ENCODE measurements around the gene BICRAL.
"Not testable (repeated sequence)": the region's sequence is repeated elsewhere in the genome, so short reads cannot be mapped to it uniquely, and the experiment has no call there.

Gene BICRAL

DNA sequence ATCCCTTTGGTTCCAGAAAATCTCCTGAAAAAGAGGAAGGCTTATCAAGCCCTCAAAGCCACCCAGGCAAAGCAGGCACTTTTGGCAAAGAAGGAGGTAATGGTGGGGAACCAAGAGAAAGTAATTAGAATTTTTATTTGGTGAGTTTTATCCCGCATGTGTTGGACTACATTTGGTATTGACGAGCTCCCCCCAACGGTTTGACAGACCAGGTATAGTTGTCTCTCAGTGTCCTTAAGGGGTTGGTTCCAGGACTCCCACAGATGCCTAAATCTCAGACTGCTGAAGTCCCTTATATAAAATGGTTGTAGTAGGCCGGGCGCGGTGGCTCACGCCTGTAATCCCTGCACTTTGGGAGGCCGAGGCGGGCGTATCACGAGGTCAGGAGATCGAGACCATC, 99.0 kb downstream of the BICRAL start:
- peak overlapping the region; percentile 98 for H3K4me3 ChIP-seq (ENCODE audit: low read length)
- not testable (repeated sequence) for DNase-seq (ENCODE audit: low read depth, low spot score)

DNA sequence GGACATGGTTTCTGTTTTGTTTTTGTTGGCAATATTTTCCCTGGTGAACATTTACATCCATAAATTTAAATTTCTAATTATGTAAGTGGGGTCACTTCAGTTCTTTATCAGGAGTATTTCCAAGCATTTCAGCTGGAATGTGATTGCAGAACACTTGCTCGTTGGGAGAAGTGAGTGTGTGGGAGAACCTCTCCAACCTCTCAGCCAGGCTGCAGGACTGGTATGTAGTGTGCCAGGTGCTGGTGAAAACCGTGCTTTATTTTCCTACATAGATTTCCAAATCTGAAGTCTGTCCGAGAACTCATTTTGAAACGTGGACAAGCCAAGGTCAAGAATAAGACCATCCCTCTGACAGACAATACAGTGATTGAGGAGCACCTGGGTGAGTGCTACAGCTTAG, 103.8 kb downstream of the BICRAL start:
- H3K4me3 ChIP-seq (ENCODE audit: low read length), result no peak overlapping the region

DNA sequence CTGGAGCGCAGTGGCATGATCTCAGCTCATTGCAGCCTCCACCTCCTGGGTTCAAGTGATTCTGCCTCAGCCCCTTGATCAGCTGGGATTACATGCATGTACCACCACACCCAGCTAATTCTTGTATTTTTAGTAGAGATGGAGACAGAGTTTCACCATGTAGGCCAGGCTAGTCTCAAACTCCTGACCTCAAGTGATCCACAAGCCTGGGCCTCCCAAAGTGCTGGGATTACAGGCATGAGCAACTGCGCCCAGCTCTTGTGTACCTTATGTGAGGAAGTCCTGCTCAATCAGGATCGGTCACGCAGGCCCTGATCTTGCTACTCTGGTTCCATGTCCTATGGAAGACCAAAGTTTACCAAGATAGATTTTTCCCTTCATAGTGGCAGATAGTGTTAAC, 106.3 kb downstream of the BICRAL start:
- DNase-seq (ENCODE audit: low read depth, low spot score); H3K4me3 ChIP-seq (ENCODE audit: low read length): not testable (repeated sequence)

More for the DNA sequence above, 103.8 kb downstream of the BICRAL start:
- DNase-seq (ENCODE audit: low read depth, low spot score), result no peak

DNA sequence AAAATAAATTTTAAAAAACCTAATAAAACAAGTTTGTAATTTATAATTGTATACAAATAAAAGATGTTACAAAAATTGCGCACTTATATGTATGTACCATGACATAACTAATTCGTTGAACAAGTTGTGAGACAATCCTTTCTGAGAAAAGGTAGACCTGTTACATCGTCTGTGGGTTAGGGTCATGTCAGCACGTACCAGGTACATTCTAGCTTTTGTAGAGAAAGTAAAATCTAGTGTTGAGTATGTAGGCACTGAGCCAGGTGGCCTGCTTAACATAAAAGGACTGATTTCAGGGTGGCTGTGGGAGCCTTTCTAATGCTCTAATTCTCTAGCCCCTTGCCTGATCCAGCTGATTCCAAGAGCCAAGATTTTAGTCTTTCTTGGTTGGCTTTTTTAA, 108.0 kb downstream of the BICRAL start:
- peak overlapping the region; percentile 89 for H3K4me3 ChIP-seq (ENCODE audit: low read length)
- peak; percentile 26 for DNase-seq (ENCODE audit: low read depth, low spot score)

DNA sequence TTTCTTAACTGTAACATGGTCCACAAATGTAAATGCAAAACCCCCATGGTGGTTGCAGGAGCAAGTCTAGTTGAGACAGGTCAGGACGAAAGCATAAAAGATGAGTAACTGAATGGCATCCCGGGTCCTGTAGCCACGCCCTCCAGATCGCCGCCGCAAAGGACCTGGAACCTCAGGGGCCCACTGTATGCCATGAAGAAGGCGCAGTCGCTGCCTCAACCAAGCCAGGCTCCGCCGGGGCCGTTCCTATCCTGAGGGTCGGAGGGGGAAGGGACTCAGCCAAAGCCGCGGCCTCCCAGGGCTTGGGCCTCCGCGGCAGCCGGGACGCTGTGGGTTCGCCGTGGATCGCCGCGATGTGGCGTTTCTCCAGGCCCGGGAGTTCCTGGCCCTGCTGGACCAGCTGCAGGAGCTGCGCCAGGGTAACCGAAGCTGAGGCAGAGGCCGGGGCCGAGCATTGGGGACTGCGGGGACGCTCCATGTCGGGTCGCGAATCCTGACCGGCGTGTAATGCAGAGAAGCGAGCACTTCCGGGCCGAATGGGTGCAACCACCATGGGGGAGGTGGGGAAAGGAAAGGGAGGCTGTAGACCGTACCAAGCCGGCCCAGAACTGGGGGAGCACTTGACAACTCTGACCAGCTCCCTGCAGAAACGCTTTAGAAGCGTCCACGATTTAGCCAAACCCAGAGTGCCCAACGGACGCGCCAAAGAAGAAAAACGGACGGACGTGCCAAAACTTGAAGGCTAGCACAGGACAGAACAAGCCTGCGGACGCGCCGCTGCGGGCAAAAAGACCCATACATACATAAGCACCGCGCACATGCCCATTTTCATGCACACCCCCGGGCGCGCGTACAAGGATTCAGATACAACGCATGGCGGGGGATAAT, 108.7 kb downstream of the BICRAL start:
- H3K4me3 ChIP-seq (ENCODE audit: low read length), result peak overlapping the region; percentile 89
- peak; percentile 87 for DNase-seq (ENCODE audit: low read depth, low spot score)

DNA sequence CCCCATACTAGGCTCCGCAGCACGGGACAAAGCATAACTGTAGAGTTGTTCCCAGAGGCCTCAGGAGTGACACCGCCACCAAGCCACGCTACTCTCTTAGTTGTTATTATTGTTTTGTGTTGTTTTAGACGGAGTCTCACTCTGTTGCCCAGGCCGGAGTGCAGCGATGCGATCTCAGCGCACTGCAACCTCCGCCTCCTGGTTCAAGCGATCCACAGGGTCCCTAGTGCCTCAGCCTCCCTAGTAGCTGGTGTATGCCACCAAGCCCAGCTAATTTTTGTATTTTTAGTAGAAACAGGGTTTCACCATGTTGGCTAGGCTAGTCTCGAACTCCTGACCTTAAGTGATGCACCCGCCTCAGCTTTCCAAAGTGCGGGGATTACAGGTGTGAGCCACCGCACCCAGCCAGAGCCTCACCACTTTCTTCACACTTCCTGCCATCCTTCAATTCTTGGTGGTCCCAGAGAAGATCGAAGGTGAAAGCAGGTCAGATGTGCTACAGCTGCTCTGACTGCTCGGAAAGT, 109.4 kb downstream of the BICRAL start:
- DNase-seq (ENCODE audit: low read depth, low spot score), result no peak
- H3K4me3 ChIP-seq (ENCODE audit: low read length), result peak overlapping the region; percentile 89

DNA sequence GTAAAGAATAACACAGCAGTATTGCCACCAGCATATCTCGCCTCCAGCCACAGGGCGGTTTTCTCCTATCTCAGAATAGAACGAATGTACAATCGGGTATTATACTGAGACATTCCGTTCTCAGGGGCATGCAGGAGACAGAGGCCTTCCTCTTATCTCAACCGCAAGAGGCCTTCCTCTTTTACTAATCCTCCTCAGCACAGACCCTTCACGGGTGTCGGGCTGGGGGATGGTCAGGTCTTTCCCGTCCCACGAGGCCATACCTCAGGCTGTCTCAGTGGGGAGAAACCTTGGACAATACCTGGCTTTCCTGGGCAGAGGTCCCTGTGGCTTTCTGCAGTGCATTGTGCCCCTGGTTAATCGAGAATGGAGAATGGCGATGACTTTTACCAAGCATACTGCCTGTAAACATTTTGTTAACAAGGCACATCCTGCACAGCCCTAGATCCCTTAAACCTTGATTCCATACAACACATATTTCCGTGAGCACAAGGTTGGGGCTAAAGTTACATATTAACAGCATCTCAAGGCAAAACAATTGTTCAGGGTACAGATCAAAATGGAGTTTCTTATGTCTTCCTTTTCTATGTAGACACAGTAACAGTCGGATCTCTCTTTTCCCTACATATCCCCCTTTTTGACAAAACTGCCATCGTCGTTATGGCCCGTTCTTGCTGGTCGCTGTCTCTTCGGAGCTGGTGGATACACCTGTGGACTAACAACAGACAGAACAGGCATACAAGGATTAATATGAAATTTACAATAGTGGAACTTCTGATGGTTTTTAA, 112.4 kb downstream of the BICRAL start:
- DNase-seq (ENCODE audit: low read depth, low spot score); H3K4me3 ChIP-seq (ENCODE audit: low read length): not testable (repeated sequence)

DNA sequence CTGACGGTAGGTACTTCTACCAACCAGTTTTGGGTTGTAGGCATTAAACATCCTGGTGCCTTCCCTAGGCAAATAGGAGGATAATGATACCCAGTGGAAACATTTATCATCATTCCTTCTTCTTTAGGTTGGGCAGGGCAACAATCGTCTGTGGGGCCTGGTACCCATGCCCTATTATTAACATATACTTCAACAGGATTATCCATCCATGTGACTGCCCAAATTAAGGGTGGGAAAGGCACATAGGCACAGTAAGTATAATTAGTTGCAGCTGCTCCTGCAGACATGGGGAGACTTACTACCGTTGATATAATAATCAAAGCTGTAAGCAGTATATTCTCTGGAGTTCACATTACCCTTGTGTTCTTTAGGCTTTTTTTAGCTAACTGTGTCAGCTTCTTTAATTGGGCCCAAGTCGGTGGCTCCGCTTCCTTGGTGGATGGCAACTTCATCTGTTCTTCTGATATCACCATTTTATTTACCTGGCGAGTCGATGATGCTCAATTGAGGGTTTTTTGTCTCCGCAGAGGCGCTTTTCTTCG, 114.4 kb downstream of the BICRAL start:
- no peak overlapping the region for H3K4me3 ChIP-seq (ENCODE audit: low read length)
- DNase-seq (ENCODE audit: low read depth, low spot score), result no peak

DNA sequence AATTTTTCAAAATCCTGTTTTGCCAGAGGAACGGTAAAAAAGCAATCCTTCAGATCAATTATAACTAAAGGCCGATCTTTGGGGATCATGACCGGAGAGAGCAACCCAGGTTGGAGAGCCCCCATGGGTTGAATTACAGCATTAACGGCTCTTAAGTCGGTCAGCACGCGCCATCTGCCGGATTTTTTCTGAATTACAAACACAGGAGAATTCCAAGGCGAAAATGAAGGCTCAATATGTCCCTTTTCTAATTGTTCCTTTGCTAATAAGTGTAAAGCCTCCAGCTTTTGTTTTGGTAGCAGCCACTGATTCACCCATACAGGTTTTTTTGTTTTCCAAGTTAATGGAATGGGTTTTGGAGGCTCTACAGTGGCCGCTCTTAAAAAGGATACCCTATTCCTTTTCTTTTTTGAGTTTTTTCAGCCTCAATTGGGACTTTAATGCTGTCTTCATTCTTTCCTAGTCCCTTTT, 117.1 kb downstream of the BICRAL start:
- no peak overlapping the region for H3K4me3 ChIP-seq (ENCODE audit: low read length)
- DNase-seq (ENCODE audit: low read depth, low spot score), result peak; percentile 64

DNA sequence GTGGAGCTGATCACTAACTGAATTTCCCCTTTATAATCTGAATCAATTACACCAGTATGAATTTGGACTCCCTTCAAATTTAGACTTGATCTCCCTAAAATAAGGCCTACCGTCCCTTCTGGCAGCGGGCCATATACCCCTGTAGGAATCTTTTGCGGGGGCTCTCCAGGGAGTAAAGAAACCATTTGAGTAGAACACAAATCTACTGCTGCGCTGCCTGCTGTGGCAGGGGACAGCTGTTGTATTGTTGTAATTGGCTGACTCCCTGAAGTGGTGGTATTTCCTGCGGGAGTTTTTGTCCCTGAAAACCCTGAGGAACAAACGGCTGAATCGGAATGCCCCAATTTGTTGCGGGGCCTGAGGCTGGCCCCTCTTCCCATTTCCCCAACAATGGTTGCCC, 118.0 kb downstream of the BICRAL start:
- DNase-seq (ENCODE audit: low read depth, low spot score), result no peak
- no peak overlapping the region for H3K4me3 ChIP-seq (ENCODE audit: low read length)

DNA sequence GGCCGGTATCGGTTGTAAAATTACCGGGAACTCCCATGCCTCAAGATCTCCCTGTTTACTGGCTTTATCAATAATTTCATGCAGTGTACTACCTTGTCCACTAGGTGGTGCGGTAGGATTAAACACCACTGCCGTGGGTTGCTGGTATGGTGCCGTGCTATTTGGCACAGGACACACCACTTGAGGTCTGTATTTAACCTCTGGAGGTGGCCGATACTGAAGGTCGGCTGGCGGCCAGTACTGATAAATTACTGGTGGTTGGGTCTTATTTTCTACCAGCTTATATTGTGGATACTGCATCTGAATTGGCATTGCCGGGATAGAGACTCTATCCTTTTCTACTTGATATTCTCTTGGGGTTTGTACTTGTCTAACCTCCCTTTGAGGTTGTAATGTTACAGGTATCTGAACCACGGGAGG, 119.7 kb downstream of the BICRAL start:
- peak; percentile 77 for DNase-seq (ENCODE audit: low read depth, low spot score)
- H3K4me3 ChIP-seq (ENCODE audit: low read length), result no peak overlapping the region

DNA sequence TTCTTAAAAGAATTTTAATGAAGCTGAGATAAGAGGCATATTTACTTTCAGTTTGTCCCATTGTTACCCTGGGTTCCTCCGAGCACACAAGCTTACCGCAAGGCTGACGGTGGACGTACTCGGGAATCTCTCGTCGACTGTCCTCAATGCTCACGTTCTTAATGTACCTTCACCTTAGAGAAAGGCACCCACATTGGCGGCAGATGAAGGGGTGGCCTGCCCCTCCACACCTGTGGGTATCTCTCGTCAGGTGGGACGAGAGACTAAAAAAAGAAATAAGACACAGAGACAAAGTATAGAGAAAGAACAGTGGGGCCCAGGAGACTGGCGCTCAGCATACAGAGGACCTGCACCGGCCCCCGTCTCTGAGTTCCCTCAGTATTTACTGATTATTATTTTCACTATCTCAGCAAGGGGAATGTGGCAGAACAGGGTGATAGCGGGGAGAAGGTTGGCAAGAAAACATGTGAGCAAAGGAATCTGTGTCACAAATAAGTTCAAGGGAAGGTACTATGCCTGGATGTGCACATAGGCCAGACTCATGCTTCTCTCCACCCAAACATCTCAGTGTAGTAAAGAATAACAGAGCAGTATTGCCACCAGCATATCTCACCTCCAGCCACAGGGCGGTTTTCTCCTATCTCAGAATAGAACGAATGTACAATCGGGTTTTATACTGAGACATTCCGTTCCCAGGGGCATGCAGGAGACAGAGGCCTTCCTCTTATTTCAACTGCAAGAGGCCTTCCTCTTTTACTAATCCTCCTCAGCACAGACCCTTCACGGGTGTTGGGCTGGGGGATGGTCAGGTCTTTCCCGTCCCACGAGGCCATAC, 120.8 kb downstream of the BICRAL start:
- DNase-seq (ENCODE audit: low read depth, low spot score); H3K4me3 ChIP-seq (ENCODE audit: low read length): not testable (repeated sequence)

DNA sequence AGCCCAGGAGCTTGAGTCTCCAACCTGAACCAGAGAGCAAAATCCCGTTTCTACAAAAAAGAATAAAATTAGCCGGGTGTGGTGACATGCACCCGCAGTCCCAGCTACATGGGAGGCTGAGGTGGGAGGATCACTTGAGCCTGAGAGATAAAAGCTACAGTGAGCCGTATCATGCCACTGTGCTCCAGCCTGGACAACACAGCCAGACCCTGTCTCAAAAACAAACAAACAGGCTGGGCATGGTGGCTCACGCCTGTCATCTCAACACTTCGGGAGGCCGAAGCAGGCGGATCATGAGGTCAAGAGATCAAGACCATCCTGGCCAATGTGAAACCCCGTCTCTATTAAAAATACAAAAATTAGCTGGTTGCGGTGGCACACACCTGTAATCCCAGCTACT, 122.6 kb downstream of the BICRAL start:
- no peak for DNase-seq (ENCODE audit: low read depth, low spot score)
- H3K4me3 ChIP-seq (ENCODE audit: low read length), result no peak overlapping the region

DNA sequence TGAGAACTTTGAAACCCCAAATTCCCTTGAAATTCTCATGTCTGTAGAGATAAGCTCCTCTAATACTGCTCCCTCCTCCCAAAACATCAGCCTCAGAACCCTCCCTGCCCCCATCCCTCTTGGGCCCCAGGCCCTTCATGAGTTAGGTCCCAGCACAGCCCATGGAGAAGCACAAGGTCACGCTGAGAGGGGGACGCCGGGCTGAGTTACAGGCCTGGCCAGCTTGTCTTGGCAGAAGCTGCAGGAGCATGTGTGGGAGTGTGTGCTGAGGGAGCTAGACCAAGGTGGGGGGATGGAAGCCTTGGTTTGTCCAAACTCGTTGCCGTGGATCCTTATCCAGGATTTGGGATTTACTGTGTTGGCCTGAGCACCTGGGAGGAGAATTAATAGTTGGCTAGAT, 125.5 kb downstream of the BICRAL start:
- H3K4me3 ChIP-seq (ENCODE audit: low read length), result no peak overlapping the region
- no peak for DNase-seq (ENCODE audit: low read depth, low spot score)

DNA sequence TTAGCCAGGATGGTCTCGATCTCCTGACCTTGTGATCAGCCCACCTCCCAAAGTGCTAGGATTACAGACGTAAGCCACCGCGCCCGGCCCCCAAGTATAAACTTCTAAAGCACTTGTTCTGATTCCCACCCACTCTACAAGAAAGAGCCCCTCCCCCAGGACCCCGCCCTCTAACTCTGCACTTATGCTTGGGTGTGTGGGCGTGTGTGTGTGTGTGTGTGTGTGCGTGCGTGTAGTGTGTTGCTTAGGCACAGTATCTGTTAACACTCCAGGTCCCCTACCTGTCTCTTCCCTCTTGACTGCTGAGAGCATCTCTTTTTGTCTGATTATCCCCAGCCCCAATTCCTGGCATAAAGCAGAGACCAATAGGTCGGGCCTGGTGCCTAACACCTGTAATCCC, 128.0 kb downstream of the BICRAL start:
- no peak overlapping the region for H3K4me3 ChIP-seq (ENCODE audit: low read length)
- no peak for DNase-seq (ENCODE audit: low read depth, low spot score)

DNA sequence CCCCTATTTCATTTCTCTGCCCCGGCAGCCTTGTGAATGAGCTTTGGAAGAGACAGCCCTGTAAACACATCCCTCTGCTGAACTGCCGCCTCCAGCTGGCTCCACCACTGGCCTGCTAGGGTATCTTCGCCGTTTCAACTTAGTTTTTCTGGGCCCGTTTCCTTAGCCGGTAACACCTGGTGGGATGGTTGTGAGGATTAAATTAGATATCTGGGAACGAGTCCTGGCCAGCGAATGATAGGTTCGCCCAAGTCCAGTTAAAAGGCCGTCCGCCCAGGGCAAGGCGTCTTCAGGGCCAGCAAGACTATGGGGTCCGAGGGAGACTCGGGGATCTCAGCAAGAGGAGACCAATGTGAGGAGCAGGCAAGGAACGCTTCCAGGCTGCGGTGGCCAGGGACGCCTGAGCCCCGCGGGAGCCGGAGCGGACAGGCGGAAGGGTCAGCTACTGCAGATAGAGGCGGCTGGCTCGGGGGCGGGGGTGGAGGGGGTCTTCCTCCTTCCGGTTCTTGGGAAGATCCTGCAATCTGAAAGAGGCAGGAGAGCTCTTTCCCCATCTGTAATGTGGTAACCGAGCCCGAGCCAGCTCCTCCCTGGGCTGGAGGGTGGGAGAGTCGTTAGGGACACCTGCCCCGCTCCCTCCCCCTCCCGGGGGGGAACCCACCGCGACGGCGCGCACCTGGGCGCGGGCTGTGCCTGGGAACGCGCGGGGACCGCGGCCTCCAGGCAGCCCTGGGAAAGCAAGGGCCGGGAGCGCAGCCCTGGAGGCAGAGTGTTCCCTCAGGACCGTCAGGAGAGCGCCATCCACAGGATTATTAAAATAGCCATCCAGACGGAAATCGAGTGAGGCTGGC, 129.5 kb downstream of the BICRAL start:
- DNase-seq (ENCODE audit: low read depth, low spot score), result peak; percentile 45
- peak overlapping the region; percentile 2; the same call in 1 of the 2 replicates for H3K4me3 ChIP-seq (ENCODE audit: low read length)

DNA sequence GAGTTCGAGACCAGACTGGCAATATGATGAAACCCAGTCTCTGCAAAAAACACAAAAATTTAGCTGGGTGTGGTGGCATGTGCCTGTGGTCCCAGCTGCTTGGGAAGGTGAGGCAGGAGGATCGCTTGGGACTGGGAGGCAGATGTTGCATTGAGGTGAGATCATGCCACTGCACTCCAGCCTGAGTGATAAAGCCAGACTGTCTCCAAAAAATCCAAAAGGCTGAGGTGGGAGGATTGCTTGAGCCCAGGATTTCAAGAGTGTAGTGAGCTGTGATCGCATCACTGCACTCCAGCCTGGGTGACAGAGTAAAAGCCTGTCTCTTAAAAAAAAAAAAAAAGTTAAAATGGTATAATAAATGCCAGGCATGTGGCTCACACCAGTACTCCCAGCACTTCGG, 132.7 kb downstream of the BICRAL start:
- no peak overlapping the region for H3K4me3 ChIP-seq (ENCODE audit: low read length)
- DNase-seq (ENCODE audit: low read depth, low spot score), result no peak

DNA sequence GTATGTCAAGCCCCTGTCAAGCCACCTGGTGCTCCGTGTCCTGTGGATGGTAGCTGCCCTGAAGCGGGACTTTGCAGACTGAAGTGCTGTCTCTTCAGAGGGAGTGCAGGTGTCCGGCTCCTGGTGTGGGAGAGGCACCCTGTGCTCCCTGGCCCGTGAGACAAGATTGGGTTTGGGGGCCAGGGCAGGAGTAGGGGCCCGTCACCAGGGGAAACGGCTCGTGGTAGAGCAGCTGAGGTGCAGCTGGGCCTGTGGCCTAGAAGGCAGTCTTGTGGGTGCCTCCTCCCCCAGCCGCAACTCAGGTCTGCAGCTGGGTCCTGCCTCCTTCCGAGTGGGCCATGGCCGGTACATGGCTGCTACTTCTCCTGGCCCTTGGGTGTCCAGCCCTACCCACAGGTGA, 133.9 kb downstream of the BICRAL start, which contains the start of gene PTCRA:
TSS of gene PTCRA (plus strand) at position 322 of the 400 bp plus-strand sequence. CDS start at position 339, 17 bp downstream.
- H3K4me3 ChIP-seq (ENCODE audit: low read length), result peak within 1 kb of the TSS; percentile 38

More for the DNA sequence above, 133.9 kb downstream of the BICRAL start, which contains the start of gene PTCRA:
- DNase-seq (ENCODE audit: low read depth, low spot score), result peak; percentile 71
